ENCODE data around the gene FLT1. TPM values are rescaled to one million over a fixed set of nuclear protein-coding genes. Genes with fewer than 3 reads are reported as not detected.

Gene FLT1
- total and polyA plus RNA-seq, 2 donors (not counting 1 experiment from before 2014, with no cell fraction given) = 1.3 to 2.5 TPM

DNA sequence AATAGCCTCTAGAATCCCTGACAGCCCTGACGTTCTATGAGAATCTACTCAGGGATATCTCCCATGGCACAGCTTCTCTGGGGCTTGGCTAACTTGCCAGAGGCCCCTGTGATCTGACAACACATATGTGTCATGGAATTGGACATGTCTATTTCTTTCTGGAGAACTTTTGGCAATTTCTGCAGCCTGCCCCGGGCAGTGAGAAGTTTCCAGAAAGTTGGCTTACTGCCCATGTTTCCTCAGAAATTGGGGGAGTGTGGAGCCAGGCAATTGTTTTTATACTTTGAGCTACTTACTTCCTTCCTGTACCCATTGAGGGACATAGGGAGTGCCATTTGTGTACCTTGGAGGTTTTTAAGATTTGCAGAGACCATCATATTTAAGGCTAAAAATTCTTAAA, 98.9 kb downstream of the FLT1 start:
- Histone ChIP-seq H3K79me2 (ENCODE audit: control insufficient read depth, insufficient read depth, low read length) (no peaks in the 10 kb centered on the region), H3K9ac (ENCODE audit: insufficient read depth, low read length) (no peak overlapping the region), H3K4me3 (replicated peaks in 1 of 4; ENCODE audit: control extremely low read depth in 1 of 4, insufficient read depth in 1 of 4, low read depth in 3 of 4, low read length in 4 of 4) (no peak overlapping the region), H4K20me1 (ENCODE audit: control insufficient read depth, extremely low read depth, insufficient read depth, low read length) (no peaks in the 10 kb centered on the region), H3K4me2 (ENCODE audit: extremely low read depth, insufficient read depth, low read length) (no peak overlapping the region), H3K27ac (ENCODE audit: insufficient read depth, low read length) (no peak overlapping the region), H3K9me3 (ENCODE audit: control insufficient read depth, insufficient read depth, low read depth, low read length) (no peaks in the 10 kb centered on the region), H3K36me3 (ENCODE audit: control insufficient read depth, insufficient read depth, low read length) (no peaks in the 10 kb centered on the region), H3K4me1 (ENCODE audit: control insufficient read depth, extremely low read depth, insufficient read depth, low read length) (no peaks in the 10 kb centered on the region), H2AFZ (ENCODE audit: low read length) (no peak overlapping the region), H3K27me3 (ENCODE audit: control insufficient read depth, insufficient read depth, low read length) (no peaks in the 10 kb centered on the region)
- no peak for TF ChIP-seq EZH2 (IDR thresholded peaks at IDR 0.05; ENCODE audit: low read length, missing control alignments)
- TF ChIP-seq, protein P1, sequence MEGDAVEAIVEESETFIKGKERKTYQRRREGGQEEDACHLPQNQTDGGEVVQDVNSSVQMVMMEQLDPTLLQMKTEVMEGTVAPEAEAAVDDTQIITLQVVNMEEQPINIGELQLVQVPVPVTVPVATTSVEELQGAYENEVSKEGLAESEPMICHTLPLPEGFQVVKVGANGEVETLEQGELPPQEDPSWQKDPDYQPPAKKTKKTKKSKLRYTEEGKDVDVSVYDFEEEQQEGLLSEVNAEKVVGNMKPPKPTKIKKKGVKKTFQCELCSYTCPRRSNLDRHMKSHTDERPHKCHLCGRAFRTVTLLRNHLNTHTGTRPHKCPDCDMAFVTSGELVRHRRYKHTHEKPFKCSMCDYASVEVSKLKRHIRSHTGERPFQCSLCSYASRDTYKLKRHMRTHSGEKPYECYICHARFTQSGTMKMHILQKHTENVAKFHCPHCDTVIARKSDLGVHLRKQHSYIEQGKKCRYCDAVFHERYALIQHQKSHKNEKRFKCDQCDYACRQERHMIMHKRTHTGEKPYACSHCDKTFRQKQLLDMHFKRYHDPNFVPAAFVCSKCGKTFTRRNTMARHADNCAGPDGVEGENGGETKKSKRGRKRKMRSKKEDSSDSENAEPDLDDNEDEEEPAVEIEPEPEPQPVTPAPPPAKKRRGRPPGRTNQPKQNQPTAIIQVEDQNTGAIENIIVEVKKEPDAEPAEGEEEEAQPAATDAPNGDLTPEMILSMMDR (conservative IDR thresholded peaks at IDR 0.05 in 1 of 2, IDR thresholded peaks at IDR 0.05 in 1 of 2; ENCODE audit: low read depth in 1 of 2, low read length in 2 of 2) = no peak
- DNase-seq (ENCODE audit: low read depth in 2 of 2) = no peak

DNA sequence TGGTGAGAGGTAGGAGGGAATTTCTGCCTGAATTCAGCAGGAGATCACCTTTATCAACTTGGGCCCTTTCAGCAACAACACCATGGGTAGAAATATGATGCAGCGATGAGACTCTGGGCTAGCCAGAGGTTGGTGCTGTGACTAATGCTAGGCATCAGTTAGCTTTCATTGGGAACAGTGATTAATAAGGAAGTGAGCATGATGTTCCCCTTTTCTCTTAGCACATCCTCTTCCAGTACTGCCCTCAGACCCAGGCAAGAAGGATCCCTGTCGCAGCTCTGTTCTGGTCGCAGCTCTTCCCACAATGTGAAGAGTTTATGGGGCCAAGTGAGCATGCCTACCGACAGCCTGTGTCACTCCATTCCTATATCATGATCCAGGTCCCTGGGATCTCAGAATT, 100.5 kb downstream of the FLT1 start:
- Histone ChIP-seq H3K4me2 (ENCODE audit: extremely low read depth, insufficient read depth, low read length) (no peak overlapping the region), H3K9me3 (ENCODE audit: control insufficient read depth, insufficient read depth, low read depth, low read length) (no peaks in the 10 kb centered on the region), H4K20me1 (ENCODE audit: control insufficient read depth, extremely low read depth, insufficient read depth, low read length) (no peaks in the 10 kb centered on the region), H3K27me3 (ENCODE audit: control insufficient read depth, insufficient read depth, low read length) (no peaks in the 10 kb centered on the region), H2AFZ (ENCODE audit: low read length) (no peak overlapping the region), H3K4me1 (ENCODE audit: control insufficient read depth, extremely low read depth, insufficient read depth, low read length) (no peaks in the 10 kb centered on the region), H3K79me2 (ENCODE audit: control insufficient read depth, insufficient read depth, low read length) (no peaks in the 10 kb centered on the region), H3K9ac (ENCODE audit: insufficient read depth, low read length) (no peak overlapping the region), H3K27ac (ENCODE audit: insufficient read depth, low read length) (no peak overlapping the region), H3K36me3 (ENCODE audit: control insufficient read depth, insufficient read depth, low read length) (no peaks in the 10 kb centered on the region), H3K4me3 (replicated peaks in 1 of 4; ENCODE audit: control extremely low read depth in 1 of 4, insufficient read depth in 1 of 4, low read depth in 3 of 4, low read length in 4 of 4) (no peak overlapping the region)
- TF ChIP-seq EZH2 (IDR thresholded peaks at IDR 0.05; ENCODE audit: low read length, missing control alignments) = no peak
- TF ChIP-seq, protein P1 (conservative IDR thresholded peaks at IDR 0.05 in 1 of 2, IDR thresholded peaks at IDR 0.05 in 1 of 2; ENCODE audit: low read depth in 1 of 2, low read length in 2 of 2) = no peak
- DNase-seq (ENCODE audit: low read depth in 2 of 2) = no peak

DNA sequence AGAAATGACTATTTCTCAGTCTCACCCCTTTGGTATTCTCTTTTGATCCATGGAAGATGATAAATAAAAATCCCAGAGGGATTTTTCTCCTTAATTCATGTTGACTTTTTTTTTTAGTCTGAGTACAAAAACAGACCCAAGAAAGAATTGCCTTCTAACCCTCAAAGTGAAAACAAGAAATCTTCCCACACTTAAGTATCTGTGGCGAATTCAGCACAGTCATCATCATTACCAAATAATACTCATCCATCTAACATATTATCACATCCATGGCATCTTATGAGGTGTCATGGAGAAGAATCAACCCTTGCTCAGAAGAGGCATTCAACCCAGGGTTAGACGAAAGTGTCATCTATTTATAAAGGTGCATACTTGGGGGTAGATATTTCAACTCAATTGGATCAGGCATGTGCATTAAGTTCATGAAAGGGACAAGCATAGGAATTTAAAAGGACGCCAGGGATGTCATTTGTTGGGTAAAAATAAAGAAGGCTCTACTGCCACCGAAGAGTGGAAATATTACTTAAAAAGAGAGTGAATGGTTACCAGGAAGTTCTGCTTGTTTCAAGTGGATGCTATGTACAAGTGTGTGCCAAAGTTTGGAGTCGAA, 101.9 kb downstream of the FLT1 start:
- Histone ChIP-seq H4K20me1 (ENCODE audit: control insufficient read depth, extremely low read depth, insufficient read depth, low read length) (no peaks in the 10 kb centered on the region), H3K79me2 (ENCODE audit: control insufficient read depth, insufficient read depth, low read length) (no peaks in the 10 kb centered on the region), H3K27me3 (ENCODE audit: control insufficient read depth, insufficient read depth, low read length) (no peaks in the 10 kb centered on the region), H3K4me3 (replicated peaks in 1 of 4; ENCODE audit: control extremely low read depth in 1 of 4, insufficient read depth in 1 of 4, low read depth in 3 of 4, low read length in 4 of 4) (no peak overlapping the region), H3K9ac (ENCODE audit: insufficient read depth, low read length) (no peak overlapping the region), H3K36me3 (ENCODE audit: control insufficient read depth, insufficient read depth, low read length) (no peaks in the 10 kb centered on the region), H3K27ac (ENCODE audit: insufficient read depth, low read length) (no peak overlapping the region), H3K4me1 (ENCODE audit: control insufficient read depth, extremely low read depth, insufficient read depth, low read length) (no peaks in the 10 kb centered on the region), H2AFZ (ENCODE audit: low read length) (no peak overlapping the region), H3K9me3 (ENCODE audit: control insufficient read depth, insufficient read depth, low read depth, low read length) (no peaks in the 10 kb centered on the region), H3K4me2 (ENCODE audit: extremely low read depth, insufficient read depth, low read length) (no peak overlapping the region)
- DNase-seq (ENCODE audit: low read depth in 2 of 2) = no peak
- TF ChIP-seq, protein P1 (conservative IDR thresholded peaks at IDR 0.05 in 1 of 2, IDR thresholded peaks at IDR 0.05 in 1 of 2; ENCODE audit: low read depth in 1 of 2, low read length in 2 of 2) = no peak
- no peak for TF ChIP-seq EZH2 (IDR thresholded peaks at IDR 0.05; ENCODE audit: low read length, missing control alignments)

Measured in fibroblast of lung (primary cell).